Measurements from ENCODE around the gene UCN3.

DNA sequence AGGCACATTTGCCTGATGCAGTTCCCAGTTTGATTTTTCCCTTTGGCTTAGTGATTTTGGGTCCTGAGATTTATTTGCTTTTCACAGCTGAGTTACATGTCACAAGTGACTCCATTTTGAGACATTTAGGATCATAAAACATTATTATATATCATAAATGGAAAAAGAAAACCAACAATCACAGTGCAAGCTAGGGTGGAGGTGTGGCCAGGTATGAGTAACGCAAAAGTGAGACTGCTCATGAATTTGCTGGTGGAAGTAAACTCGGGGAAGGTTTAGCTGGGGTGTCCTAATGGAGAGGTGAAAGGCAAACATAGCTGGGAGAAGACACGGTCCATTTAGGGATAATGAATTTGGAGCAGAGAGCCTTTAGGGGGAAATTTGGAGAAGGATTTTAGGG lies 21.7 kb upstream of the UCN3 start:
- TF ChIP-seq, protein P1, sequence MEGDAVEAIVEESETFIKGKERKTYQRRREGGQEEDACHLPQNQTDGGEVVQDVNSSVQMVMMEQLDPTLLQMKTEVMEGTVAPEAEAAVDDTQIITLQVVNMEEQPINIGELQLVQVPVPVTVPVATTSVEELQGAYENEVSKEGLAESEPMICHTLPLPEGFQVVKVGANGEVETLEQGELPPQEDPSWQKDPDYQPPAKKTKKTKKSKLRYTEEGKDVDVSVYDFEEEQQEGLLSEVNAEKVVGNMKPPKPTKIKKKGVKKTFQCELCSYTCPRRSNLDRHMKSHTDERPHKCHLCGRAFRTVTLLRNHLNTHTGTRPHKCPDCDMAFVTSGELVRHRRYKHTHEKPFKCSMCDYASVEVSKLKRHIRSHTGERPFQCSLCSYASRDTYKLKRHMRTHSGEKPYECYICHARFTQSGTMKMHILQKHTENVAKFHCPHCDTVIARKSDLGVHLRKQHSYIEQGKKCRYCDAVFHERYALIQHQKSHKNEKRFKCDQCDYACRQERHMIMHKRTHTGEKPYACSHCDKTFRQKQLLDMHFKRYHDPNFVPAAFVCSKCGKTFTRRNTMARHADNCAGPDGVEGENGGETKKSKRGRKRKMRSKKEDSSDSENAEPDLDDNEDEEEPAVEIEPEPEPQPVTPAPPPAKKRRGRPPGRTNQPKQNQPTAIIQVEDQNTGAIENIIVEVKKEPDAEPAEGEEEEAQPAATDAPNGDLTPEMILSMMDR (IDR thresholded peaks at IDR 0.05) = no peak
- TF ChIP-seq EZH2 (IDR thresholded peaks at IDR 0.05) = no peak
- TF ChIP-seq EZH2phosphoT487 (IDR thresholded peaks at IDR 0.05) = no peak
